ENCODE results near the gene JADE1. TPM values are rescaled to one million over a fixed set of nuclear protein-coding genes. Genes with fewer than 3 reads are reported as not detected.

JADE1 gene
- total RNA-seq, 1 donor from 2014 or later = 19.8 TPM

DNA sequence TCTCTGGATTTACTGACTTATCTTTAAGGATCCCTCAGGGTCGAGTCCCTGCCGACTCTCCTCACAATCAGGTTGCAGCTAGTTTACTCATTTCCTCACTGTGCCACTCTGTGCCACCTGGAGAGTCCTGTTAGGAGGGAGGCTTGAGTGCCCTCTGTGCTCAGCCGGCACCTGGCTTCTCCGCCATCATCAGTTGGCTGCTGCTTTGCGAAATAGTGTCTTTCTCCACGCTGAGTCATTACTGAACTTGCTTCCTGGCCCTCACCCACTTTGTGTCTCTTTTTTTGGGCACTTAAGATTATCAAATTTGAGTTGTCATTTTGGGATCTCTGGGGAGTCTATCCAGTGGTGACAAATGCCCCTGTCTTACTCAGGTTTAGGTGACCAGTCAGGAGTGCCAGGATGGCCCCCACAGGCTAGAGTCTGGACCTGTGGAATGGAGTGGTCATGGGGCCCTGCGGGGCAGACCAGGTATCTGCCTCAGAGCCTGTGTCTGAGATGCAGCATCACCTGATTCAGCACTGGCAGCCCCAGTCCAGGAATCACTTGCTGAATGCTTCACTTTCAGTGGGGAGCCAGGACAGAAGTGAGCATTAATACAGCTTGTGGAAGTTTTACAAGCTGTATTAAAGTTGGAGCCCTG lies 37.7 kb downstream of the JADE1 start:
- H3K27me3 Mint-ChIP-seq (ENCODE audit: low read depth) = no peaks in the 10 kb centered on the region
- no peak overlapping the region for H3K4me3 Mint-ChIP-seq
- H3K27ac Mint-ChIP-seq = no peak overlapping the region
- H3K9me3 Mint-ChIP-seq = no peaks in the 10 kb centered on the region
- no peaks in the 10 kb centered on the region for H3K4me1 Mint-ChIP-seq
- H3K36me3 Mint-ChIP-seq = peaks cover 45% of the 10 kb centered on the region
- TF ChIP-seq, protein P1, sequence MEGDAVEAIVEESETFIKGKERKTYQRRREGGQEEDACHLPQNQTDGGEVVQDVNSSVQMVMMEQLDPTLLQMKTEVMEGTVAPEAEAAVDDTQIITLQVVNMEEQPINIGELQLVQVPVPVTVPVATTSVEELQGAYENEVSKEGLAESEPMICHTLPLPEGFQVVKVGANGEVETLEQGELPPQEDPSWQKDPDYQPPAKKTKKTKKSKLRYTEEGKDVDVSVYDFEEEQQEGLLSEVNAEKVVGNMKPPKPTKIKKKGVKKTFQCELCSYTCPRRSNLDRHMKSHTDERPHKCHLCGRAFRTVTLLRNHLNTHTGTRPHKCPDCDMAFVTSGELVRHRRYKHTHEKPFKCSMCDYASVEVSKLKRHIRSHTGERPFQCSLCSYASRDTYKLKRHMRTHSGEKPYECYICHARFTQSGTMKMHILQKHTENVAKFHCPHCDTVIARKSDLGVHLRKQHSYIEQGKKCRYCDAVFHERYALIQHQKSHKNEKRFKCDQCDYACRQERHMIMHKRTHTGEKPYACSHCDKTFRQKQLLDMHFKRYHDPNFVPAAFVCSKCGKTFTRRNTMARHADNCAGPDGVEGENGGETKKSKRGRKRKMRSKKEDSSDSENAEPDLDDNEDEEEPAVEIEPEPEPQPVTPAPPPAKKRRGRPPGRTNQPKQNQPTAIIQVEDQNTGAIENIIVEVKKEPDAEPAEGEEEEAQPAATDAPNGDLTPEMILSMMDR (IDR thresholded peaks at IDR 0.05; ENCODE audit: unreplicated experiment) = no peak
- DNase-seq (ENCODE audit: low spot score in 2 of 2, unreplicated experiment in 2 of 2) = no peak

- H3K4me3 Mint-ChIP-seq = no peak overlapping the region
- no peaks in the 10 kb centered on the region for H3K27me3 Mint-ChIP-seq (ENCODE audit: low read depth)
- H3K4me1 Mint-ChIP-seq = no peaks in the 10 kb centered on the region
- no peak for DNase-seq (ENCODE audit: low spot score in 2 of 2, unreplicated experiment in 2 of 2)
- TF ChIP-seq, protein P1 (IDR thresholded peaks at IDR 0.05; ENCODE audit: unreplicated experiment) = no peak
- no peak overlapping the region for H3K27ac Mint-ChIP-seq
- no peaks in the 10 kb centered on the region for H3K9me3 Mint-ChIP-seq
- peaks cover 47% of the 10 kb centered on the region for H3K36me3 Mint-ChIP-seq
Observed at GRCh38 chr4:128848461-128848860, 39.0 kb downstream of the JADE1 start.

- no peak for DNase-seq (ENCODE audit: low spot score in 2 of 2, unreplicated experiment in 2 of 2)
- TF ChIP-seq, protein P1 (IDR thresholded peaks at IDR 0.05; ENCODE audit: unreplicated experiment) = no peak
- Mint-ChIP-seq H3K27me3 (ENCODE audit: low read depth) (no peaks in the 10 kb centered on the region), H3K4me1 (peaks cover 7% of the 10 kb centered on the region), H3K36me3 (peaks cover 45% of the 10 kb centered on the region), H3K4me3 (no peak overlapping the region), H3K9me3 (no peaks in the 10 kb centered on the region), H3K27ac (no peak overlapping the region)
Observed at GRCh38 chr4:128850252-128850651, 40.8 kb downstream of the JADE1 start.

DNA sequence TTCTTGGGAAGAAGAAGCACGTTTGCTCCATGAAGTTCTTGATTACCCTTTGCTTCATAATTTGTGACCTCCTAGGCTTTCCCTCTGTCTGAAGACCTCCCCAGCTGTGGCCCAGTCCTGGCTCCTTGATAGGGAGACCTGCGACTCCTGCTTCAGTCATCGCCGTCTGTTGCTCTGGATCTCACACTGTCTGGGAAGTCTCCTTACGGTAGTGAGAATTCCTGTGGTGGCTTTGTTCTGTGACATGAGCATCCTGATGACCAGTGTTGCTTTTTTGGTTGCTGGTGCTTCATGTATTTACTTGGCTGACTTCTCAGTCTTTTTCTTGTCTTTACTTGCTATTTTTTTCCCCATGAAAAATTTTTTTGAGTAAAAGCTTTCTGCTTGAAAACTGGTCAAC lies 44.2 kb downstream of the JADE1 start:
- DNase-seq (ENCODE audit: low spot score in 2 of 2, unreplicated experiment in 2 of 2) = no peak
- Mint-ChIP-seq H3K27me3 (ENCODE audit: low read depth) (no peaks in the 10 kb centered on the region), H3K4me3 (no peak overlapping the region), H3K36me3 (peaks cover 37% of the 10 kb centered on the region), H3K9me3 (no peaks in the 10 kb centered on the region), H3K27ac (no peak overlapping the region), H3K4me1 (peaks cover 7% of the 10 kb centered on the region)
- TF ChIP-seq, protein P1 (IDR thresholded peaks at IDR 0.05; ENCODE audit: unreplicated experiment) = no peak

DNA sequence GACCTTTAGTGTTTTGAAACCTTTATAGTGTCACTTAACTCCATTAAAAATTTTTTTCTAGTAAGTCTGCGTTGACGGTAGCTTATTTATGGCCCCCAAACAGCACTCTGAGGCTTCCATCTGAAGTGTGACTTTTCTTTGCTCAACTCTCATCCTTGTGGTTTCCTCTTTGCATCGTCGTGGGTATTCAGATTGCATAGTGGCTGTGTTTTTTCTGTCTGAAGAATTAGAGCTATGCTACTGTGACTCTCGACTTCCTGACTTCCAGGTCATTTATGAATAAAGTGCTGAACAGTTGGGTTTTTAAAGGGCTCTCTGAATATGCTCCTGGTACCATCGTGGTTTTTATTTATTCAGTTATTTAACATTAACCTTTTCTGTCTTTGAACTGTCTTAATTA lies 44.9 kb downstream of the JADE1 start:
- Mint-ChIP-seq H3K36me3 (peaks cover 36% of the 10 kb centered on the region), H3K27me3 (ENCODE audit: low read depth) (no peaks in the 10 kb centered on the region), H3K4me1 (peaks cover 11% of the 10 kb centered on the region), H3K27ac (peak overlapping the region; percentile 51), H3K9me3 (no peaks in the 10 kb centered on the region), H3K4me3 (no peak overlapping the region)
- TF ChIP-seq, protein P1 (IDR thresholded peaks at IDR 0.05; ENCODE audit: unreplicated experiment) = no peak
- DNase-seq (ENCODE audit: low spot score in 2 of 2, unreplicated experiment in 2 of 2) = no peak
